Measurements from ENCODE around the gene MRPS6.

MRPS6 gene

DNA sequence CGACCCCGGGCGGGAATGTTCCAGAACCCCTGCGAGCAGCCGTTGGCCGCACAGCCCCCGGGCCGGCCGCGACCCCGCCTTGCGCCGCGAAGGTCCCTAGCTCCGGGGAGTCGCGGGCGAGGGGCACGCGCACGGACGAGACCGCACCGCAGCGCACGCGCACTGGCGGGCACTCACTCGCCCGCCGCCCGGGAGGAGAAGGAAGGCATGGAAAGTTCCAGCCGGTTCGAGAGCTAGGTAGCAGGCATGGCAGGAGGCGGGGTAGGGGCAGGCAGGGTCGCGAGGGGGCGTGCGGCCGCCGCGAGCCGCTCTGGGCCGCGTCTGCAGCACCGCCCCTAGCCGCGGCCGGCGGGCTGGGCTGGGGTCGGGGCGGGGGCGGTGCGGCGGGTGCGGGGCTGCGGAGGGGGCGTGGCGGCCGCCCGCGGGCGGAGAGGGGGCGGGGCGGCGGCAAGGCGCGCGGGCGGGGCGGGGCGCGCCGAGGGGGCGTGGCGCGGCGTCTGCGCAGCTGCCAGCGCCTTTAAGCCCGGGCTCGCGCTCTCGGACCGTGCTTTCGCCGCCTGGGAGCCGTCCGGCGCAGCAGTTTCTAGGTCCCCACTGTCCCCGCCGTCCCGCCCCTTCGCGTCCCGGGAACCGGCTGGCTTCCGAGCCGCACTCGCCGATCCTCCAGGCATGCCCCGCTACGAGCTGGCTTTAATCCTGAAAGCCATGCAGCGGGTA lies at the start of gene MRPS6, which contains the start of gene SLC5A3:
MRPS6 (plus strand) TSS at position 547 of the 717 bp plus-strand sequence; CDS start at position 670, 123 bp downstream.
SLC5A3 (plus strand) TSS at position 547 of the 717 bp plus-strand sequence. CDS start 21,621 bp downstream, outside the sequence.
- peak; percentile 40 to 61 (median 52) for DNase-seq (ENCODE audit: low read depth in 2 of 3, low spot score in 2 of 3)

DNA sequence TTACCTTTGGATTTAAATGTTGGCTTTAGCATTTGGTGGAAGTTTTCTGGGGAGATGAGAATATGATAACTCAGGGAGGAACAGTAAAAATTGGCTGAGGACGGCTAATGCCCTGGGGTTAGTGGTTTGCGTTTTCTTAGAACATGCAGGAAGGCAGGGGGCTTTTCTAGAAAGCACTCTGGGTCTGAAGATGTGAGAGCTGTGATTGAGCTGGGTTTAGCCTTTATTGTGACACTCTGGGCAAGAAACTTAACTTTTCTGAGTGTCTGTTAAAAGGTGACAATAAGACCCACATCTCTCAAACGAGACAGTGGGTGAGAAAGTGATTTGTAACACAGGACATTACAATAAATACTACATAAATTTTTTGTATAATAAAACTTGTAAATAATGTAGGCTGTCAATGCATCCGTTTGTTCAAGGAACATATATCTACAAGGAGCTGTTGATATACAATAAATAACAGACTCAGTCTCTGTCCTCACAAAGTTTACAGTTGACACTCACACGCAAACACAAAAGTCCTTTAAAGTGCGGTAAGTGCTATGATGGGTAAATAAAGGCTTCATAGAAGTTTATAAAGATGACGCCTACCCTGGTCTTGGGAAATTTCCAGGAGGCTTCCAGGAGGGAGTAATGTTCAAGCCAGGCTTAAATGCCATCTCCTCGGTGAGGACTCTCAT lies 49.5 kb upstream of the MRPS6 start:
- no peak for DNase-seq (ENCODE audit: low read depth in 2 of 3, low spot score in 2 of 3)

- no peak for DNase-seq (ENCODE audit: low read depth in 2 of 3, low spot score in 2 of 3)
Observed at GRCh38 chr21:34024374-34024693, 49.0 kb upstream of the MRPS6 start.

GRCh38 chr21:34027721-34028461 lies 45.5 kb upstream of the MRPS6 start:
- no peak for DNase-seq (ENCODE audit: low read depth in 2 of 3, low spot score in 2 of 3)

DNA sequence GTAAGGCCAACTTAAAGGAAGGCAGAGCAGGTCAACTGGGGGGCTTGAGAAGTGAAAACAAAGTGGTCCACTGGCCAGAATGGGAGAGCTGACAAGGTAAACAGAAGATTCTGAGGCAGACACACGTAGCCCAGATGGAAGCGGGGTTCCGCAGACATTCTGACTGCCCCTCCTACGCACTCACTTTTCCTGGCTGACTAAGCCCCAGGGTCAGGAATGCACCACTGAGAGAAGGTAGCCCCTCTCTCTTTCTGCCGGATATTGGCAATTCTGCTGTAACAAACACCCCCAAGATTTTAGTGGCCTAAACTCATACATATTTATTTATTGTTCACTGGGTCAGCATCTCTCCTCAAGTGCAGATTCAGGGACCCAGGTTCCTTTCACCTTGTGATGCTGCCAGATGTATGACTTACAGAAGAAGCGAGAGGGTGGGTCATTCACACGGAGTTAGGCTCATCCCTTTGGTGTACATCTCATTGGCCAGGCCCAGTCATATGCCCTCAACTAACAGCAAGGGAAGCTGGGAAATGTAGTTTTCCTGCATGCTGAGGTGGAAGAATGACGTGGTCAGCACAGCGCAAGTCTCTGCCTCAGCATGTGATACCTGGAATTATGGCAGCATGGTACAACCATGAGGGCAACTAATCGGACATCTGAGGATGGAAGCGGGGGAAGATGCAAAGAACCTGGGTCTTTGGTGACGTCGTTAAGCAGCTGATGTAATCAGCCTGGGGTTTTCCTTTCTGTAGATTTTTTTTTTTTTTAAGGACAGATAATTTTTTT lies 43.4 kb upstream of the MRPS6 start:
- DNase-seq (ENCODE audit: low read depth in 2 of 3, low spot score in 2 of 3): peak in 1 of 3 experiments; percentile 3

DNA sequence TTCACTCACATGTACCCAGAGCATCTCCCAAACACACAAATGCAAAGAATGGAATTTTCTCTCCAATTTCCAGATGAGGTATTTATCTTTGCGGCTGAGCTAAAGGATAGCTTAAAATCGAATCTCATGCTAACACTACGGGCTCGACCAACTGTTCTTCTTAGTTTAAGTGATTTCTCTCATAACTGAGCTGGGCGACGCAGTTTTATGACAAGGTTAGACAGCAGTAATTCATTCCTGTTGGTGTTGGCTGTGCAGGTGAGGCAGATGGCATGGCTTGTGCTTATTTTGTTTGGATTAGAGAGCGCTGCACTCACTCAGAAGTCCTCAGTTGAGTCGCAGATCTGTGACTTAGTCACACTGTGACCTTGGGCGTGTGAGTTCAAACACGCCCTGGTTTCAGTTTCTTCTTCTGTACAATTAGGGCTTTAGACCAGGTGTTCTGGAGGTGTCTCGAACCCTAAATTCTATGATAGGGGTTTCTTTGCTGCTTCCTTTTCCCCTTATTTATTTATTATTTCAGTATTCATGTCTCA lies 41.5 kb upstream of the MRPS6 start:
- no peak for DNase-seq (ENCODE audit: low read depth in 2 of 3, low spot score in 2 of 3)

- no peak for DNase-seq (ENCODE audit: low read depth in 2 of 3, low spot score in 2 of 3)
Observed at GRCh38 chr21:34034369-34035014, 38.9 kb upstream of the MRPS6 start.

- no peak for DNase-seq (ENCODE audit: low read depth in 2 of 3, low spot score in 2 of 3)
Observed at GRCh38 chr21:34035619-34036354, 37.6 kb upstream of the MRPS6 start.

- no peak for DNase-seq (ENCODE audit: low read depth in 2 of 3, low spot score in 2 of 3)
Observed at GRCh38 chr21:34037009-34037795, 36.2 kb upstream of the MRPS6 start.

GRCh38 chr21:34039678-34040382 lies 33.5 kb upstream of the MRPS6 start:
- no peak for DNase-seq (ENCODE audit: low read depth in 2 of 3, low spot score in 2 of 3)

GRCh38 chr21:34042735-34043134 lies 30.6 kb upstream of the MRPS6 start:
- DNase-seq (ENCODE audit: low read depth in 2 of 3, low spot score in 2 of 3): no peak

DNA sequence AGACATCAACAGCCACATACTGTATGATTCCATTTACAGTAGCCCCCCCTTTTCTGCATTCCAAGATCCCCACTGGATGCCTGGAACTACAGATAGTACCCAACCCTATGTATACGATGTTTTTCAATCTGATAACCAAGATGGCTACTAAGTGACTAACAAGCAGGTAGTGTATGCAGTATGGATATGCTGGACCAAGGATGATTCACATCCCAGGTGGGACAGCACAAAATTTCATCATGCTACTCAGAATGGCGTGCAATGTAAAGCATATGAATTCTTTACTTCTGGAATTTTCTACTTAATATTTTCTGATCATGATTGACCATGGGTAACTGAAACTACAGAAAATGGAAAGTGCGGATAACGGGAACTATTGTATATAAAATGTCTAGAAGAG lies 30.0 kb upstream of the MRPS6 start:
- no peak for DNase-seq (ENCODE audit: low read depth in 2 of 3, low spot score in 2 of 3)

- no peak for DNase-seq (ENCODE audit: low read depth in 2 of 3, low spot score in 2 of 3)
Observed at GRCh38 chr21:34046917-34047316, 26.5 kb upstream of the MRPS6 start.

DNA sequence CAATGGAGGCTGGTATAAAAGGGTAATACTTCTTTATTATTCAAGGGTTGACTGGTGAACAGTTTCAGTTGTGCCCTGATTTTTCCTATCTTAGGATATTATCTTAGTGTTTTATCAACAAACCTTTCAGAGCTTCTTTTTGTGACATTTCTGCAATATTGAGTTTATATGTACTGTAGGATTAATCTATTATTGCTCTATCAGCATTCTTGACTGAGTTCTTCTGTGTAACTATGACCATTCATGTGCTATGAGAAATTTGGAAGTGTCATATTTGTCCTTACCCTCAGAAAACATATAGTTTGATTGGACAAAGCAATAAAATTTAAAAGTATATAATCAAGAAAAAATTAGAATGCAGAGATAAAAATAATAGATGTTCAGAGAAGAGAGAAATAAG lies 25.5 kb upstream of the MRPS6 start:
- DNase-seq (ENCODE audit: low read depth in 2 of 3, low spot score in 2 of 3): no peak

GRCh38 chr21:34052171-34052570 lies 21.2 kb upstream of the MRPS6 start:
- no peak for DNase-seq (ENCODE audit: low read depth in 2 of 3, low spot score in 2 of 3)

- no peak for DNase-seq (ENCODE audit: low read depth in 2 of 3, low spot score in 2 of 3)
Observed at GRCh38 chr21:34054259-34054658, 19.1 kb upstream of the MRPS6 start.

GRCh38 chr21:34055615-34056014 lies 17.8 kb upstream of the MRPS6 start:
- no peak for DNase-seq (ENCODE audit: low read depth in 2 of 3, low spot score in 2 of 3)

DNA sequence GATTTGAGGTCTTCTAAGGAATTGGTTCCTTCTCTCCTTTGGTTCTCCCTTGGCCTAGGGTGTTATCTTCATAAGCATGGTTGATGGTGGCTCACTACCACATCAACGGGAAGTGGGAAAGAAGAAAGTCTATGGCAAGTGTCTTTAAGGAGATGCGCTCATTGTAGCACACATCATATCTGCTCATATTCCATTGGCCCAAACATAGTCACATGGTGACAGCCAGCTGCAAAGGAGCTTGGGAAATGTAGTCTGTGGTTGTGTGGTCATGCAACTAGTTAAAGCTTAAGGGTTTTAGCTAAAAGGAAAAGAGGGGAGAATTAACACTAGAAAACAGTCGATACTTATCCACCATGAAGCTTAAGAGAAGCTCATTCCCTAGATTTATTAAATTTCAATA lies 11.4 kb upstream of the MRPS6 start:
- no peak for DNase-seq (ENCODE audit: low read depth in 2 of 3, low spot score in 2 of 3)

Data from activated CD8-positive, alpha-beta memory T cell treated with anti-CD3 and anti-CD28 coated beads for 48 hours (primary cell).